GM19239 (cell line): ENCODE results near the gene DDTL.

Source experiments
- DNase-seq: peaks from one replicate; pipeline ENCODE4 v3.0.0; 2011; ENCODE audit warnings: low spot score; ENCODE audit not compliant: insufficient read length
- FAIRE-seq: peaks from 2 replicates; lab custom pipeline; 2011; peaks lifted over from hg19 to GRCh38; lab: Jason Lieb, UNC

DDTL gene

GRCh38 chr22:24002272-24002671, 35.6 kb downstream of the DDTL start:
- no peak for FAIRE-seq
- DNase-seq, result no peak

GRCh38 chr22:24002851-24003250, 36.2 kb downstream of the DDTL start:
- FAIRE-seq (no peak), DNase-seq (no peak)

GRCh38 chr22:24003887-24004286, 37.2 kb downstream of the DDTL start:
- no peak for FAIRE-seq
- no peak for DNase-seq

GRCh38 chr22:24005201-24005600, 38.5 kb downstream of the DDTL start, which contains the start of gene GSTT4:
GSTT4 (minus strand) TSS chr22:24005453; CDS start chr22:24005356, 97 bp downstream.
- FAIRE-seq, result no peak
- DNase-seq, result no peak

- FAIRE-seq (no peak), DNase-seq (no peak)
Observed at GRCh38 chr22:24006207-24006913, 39.7 kb downstream of the DDTL start.

- no peak for FAIRE-seq
Observed at GRCh38 chr22:24006914-24007214, 40.2 kb downstream of the DDTL start.

GRCh38 chr22:24007253-24008021, 40.7 kb downstream of the DDTL start:
- DNase-seq (no peak), FAIRE-seq (no peak)

More at GRCh38 chr22:24006914-24007214, 40.2 kb downstream of the DDTL start:
- DNase-seq, result no peak

- FAIRE-seq, result no peak
- no peak for DNase-seq
Observed at GRCh38 chr22:24008022-24008283, 41.3 kb downstream of the DDTL start.

- no peak for FAIRE-seq
- no peak for DNase-seq
Observed at GRCh38 chr22:24008381-24009226, 41.9 kb downstream of the DDTL start.

GRCh38 chr22:24009227-24010017, 42.7 kb downstream of the DDTL start:
- DNase-seq, result no peak
- FAIRE-seq, result no peak

- FAIRE-seq, result no peak
- no peak for DNase-seq
Observed at GRCh38 chr22:24010018-24010391, 43.3 kb downstream of the DDTL start.

GRCh38 chr22:24011735-24012068, 45.0 kb downstream of the DDTL start:
- FAIRE-seq, result no peak
- no peak for DNase-seq

GRCh38 chr22:24016156-24016555, 49.5 kb downstream of the DDTL start:
- no peak for DNase-seq
- no peak for FAIRE-seq

- FAIRE-seq (no peak), DNase-seq (no peak)
Observed at GRCh38 chr22:24021304-24021703, 54.6 kb downstream of the DDTL start.
